GM06990 (cell line): Measurements from ENCODE around the gene PIK3R1.

Source experiments
- DNase-seq: peaks from one replicate; pipeline ENCODE4 v3.0.0-alpha.2; 2011; ENCODE audit not compliant: insufficient read length; ENCODE audit errors: extremely low read depth
- H3K27me3 ChIP-seq: replicated peaks from 2 replicates; pipeline ENCODE4 v1.6.0; 2011; ENCODE audit warnings: low read length; ENCODE audit not compliant: control insufficient read depth, insufficient read depth
- H3K36me3 ChIP-seq: 2 replicates; pipeline ENCODE4 v1.5.1; 2011; ENCODE audit warnings: low read length; ENCODE audit not compliant: control insufficient read depth, insufficient read depth
- H3K4me3 ChIP-seq: replicated peaks from 2 replicates; pipeline ENCODE4 v1.5.1; 2011; ENCODE audit warnings: low read depth, mild to moderate bottlenecking, control low read depth, low read length
- CTCF ChIP-seq: IDR thresholded peaks from 2 replicates; pipeline ENCODE4 v1.5.1; 2011; ENCODE audit warnings: low read length, control low read depth, mild to moderate bottlenecking, inconsistent platforms; ENCODE audit not compliant: insufficient read depth, poor library complexity, severe bottlenecking

PIK3R1 gene

GRCh38 chr5:68261169-68261568 is 45.6 kb downstream of the PIK3R1 start:
- no peak for TF ChIP-seq CTCF
- H3K36me3 ChIP-seq = no peaks in the 10 kb centered on the region
- DNase-seq = no peak
- no peak overlapping the region for H3K4me3 ChIP-seq
- no peaks in the 10 kb centered on the region for H3K27me3 ChIP-seq

GRCh38 chr5:68261569-68262065 is 46.1 kb downstream of the PIK3R1 start:
- TF ChIP-seq CTCF = peak; percentile 41

GRCh38 chr5:68264024-68264956 is 48.7 kb downstream of the PIK3R1 start:
- Histone ChIP-seq H3K4me3 (no peak overlapping the region), H3K36me3 (no peaks in the 10 kb centered on the region), H3K27me3 (no peaks in the 10 kb centered on the region)
- DNase-seq = no peak
- no peak for TF ChIP-seq CTCF

More at GRCh38 chr5:68261569-68262065, 46.1 kb downstream of the PIK3R1 start:
- no peak for DNase-seq
- no peaks in the 10 kb centered on the region for H3K27me3 ChIP-seq
- no peak overlapping the region for H3K4me3 ChIP-seq
- H3K36me3 ChIP-seq = no peaks in the 10 kb centered on the region

GRCh38 chr5:68265347-68265746 is 49.8 kb downstream of the PIK3R1 start:
- DNase-seq = no peak

GRCh38 chr5:68265822-68266395 is 50.4 kb downstream of the PIK3R1 start:
- DNase-seq = no peak
- TF ChIP-seq CTCF = no peak
- no peak overlapping the region for H3K4me3 ChIP-seq
- no peaks in the 10 kb centered on the region for H3K27me3 ChIP-seq
- H3K36me3 ChIP-seq = no peaks in the 10 kb centered on the region

More at GRCh38 chr5:68265347-68265746, 49.8 kb downstream of the PIK3R1 start:
- Histone ChIP-seq H3K36me3 (no peaks in the 10 kb centered on the region), H3K27me3 (no peaks in the 10 kb centered on the region), H3K4me3 (no peak overlapping the region)
- no peak for TF ChIP-seq CTCF
